Thyroid gland (tissue), 4 donors: ENCODE measurements around the gene MLLT1. TPM values are rescaled to one million over a fixed set of nuclear protein-coding genes. Genes with fewer than 3 reads are reported as not detected.

Experiments used
- DNase-seq, 2 donors: peaks; one replicate each; pipeline ENCODE4 v3.0.0-alpha.2; 2019
- H3K27ac ChIP-seq, 3 donors: fragments of 200-600 bp; sonication (generic); 1 replicate in 2 of 3; 2 replicates in 1 of 3; pipeline ENCODE4 v1.5.1; 2016 to 2019; ENCODE audit warnings: mild to moderate bottlenecking in 1 of 3, moderate library complexity in 1 of 3
- H3K27me3 ChIP-seq: fragments of 200-600 bp; sonication (generic); one replicate; pipeline ENCODE4 v1.5.1; 2019
- H3K36me3 ChIP-seq, 2 donors: fragments of 200-600 bp; sonication (generic); one replicate each; pipeline ENCODE4 v1.5.1; 2016 to 2019
- H3K4me1 ChIP-seq, 2 donors: fragments of 200-600 bp; sonication (generic); one replicate each; pipeline ENCODE4 v1.5.1; 2017 to 2019
- H3K4me3 ChIP-seq, 3 donors: fragments of 200-600 bp; sonication (generic); replicated peaks in 1 of 3; 1 replicate in 2 of 3; 2 replicates in 1 of 3; pipeline ENCODE4 v1.5.1; 2016; ENCODE audit warnings: mild to moderate bottlenecking in 1 of 3
- H3K9me3 ChIP-seq: fragments of 200-600 bp; sonication (generic); one replicate; pipeline ENCODE4 v1.5.1; 2017
- POLR2A ChIP-seq, 2 donors: fragments of 450-650 bp; IDR thresholded peaks; one replicate each; pipeline ENCODE4 v1.6.1; 2017; ENCODE audit warnings: antibody characterized with exemption in 2 of 2, mild to moderate bottlenecking in 2 of 2, moderate library complexity in 1 of 2
- WGBS, 2 donors: methylation state at CpG; one replicate each; pipeline ENCODE4 v1.1.5; 2017; 5-methylcytosine and 5-hydroxymethylcytosine counted together
- intact Hi-C: fragments of 100-400 bp; cut with DNase I; formaldehyde crosslinking; loops from one replicate; pipeline ENCODE4 v1.15.1; 2023
- total RNA-seq, 4 donors: library from RNA; depleted of rRNA; stranded (reverse); fragments of >200 nt; gene quantifications; one replicate each; pipeline ENCODE4 v1.2.3, GENCODE V29; 2016
- TF ChIP-seq, protein P1 (sequence below), 6 experiments: fragments of 200-600 bp in 3 of 6; fragments of 450-650 bp in 3 of 6; sonication (generic) in 3 of 6; IDR thresholded peaks; one replicate each; pipeline ENCODE4 v1.5.1; 2016 to 2019; ENCODE audit warnings: antibody characterized with exemption in 6 of 6, mild to moderate bottlenecking in 2 of 6, inconsistent platforms in 1 of 6, moderate library complexity in 1 of 6

Gene MLLT1
- total RNA-seq, 4 donors from 2014 or later, result 19.2 to 35.0 (median 26.7) TPM

DNA sequence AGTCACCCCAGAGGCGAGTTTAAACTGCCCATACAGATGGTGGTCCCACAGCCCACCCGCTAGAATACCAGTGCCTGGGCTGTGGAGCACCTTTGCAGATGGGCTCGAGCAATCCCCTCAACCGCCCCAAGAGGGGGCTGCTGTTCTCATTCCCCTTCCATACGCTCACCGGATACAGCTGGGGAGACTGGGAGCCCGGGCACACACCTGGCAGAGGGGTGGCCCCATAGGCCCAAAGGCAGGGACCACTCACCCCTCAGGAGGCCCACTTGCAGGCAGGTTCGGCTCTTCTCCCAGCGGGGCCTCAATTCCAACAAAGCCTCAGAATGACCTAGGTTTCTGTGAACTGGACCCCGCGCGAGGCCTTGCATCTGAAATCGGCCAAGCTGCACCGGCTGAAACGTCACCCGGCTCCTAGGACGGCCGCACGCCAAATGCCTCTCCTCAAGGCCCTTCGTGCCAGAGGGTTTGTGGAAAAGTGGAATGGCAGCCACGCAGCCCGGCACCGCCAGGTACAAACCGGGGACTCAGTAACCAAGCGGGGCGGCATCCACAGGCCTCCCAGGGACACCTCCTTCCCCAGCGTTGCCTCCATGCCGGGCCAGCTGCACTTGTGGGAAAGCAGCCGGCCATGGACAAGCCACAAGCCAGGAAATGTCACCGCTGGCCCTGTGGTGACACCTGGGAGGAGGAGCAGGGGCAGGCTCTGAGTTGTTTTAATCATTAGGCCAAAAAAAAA, 18.7 kb downstream of the MLLT1 start:
- Histone ChIP-seq H3K36me3 (peaks cover 10 to 11% of the 10 kb centered on the region in 2 donors), H3K4me1 (peaks cover 6 to 21% of the 10 kb centered on the region in 2 donors), H3K9me3 (no peaks in the 10 kb centered on the region), H3K27ac (no peak overlapping the region), H3K4me3 (no peak overlapping the region), H3K27me3 (no peaks in the 10 kb centered on the region)
- WGBS, 2 donors, result 88 to 92% methylated on average over 22 to 26 of the region's 30 CpGs
- TF ChIP-seq, protein P1, sequence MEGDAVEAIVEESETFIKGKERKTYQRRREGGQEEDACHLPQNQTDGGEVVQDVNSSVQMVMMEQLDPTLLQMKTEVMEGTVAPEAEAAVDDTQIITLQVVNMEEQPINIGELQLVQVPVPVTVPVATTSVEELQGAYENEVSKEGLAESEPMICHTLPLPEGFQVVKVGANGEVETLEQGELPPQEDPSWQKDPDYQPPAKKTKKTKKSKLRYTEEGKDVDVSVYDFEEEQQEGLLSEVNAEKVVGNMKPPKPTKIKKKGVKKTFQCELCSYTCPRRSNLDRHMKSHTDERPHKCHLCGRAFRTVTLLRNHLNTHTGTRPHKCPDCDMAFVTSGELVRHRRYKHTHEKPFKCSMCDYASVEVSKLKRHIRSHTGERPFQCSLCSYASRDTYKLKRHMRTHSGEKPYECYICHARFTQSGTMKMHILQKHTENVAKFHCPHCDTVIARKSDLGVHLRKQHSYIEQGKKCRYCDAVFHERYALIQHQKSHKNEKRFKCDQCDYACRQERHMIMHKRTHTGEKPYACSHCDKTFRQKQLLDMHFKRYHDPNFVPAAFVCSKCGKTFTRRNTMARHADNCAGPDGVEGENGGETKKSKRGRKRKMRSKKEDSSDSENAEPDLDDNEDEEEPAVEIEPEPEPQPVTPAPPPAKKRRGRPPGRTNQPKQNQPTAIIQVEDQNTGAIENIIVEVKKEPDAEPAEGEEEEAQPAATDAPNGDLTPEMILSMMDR (IDR thresholded peaks at IDR 0.05), result peak in 1 of 6 experiments; percentile 47
- TF ChIP-seq POLR2A (IDR thresholded peaks at IDR 0.05), result no peak
- intact Hi-C loops, result no loop called here
- DNase-seq, result peak in 1 of 2 donors; percentile 23

DNA sequence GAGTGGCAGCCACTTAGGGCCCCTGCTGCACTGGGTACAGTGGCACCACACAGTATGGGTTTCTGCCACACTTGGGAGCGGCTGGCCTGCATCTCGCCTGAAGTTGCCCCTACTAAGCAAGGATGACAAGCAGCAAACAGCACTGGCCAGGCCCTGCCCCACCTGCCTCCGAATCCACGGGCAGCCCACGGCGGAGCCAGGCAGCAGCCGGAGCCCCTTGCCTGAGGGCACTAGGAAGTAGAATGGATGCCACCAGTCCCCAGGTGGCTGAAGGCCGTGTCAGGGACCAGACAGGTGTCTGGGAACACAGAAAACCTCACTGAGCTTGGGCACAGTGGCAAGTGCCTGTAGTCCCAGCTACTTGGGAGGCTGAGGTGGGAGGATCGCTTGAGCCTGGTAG, 19.4 kb downstream of the MLLT1 start:
- H3K9me3 ChIP-seq, result no peaks in the 10 kb centered on the region
- no peaks in the 10 kb centered on the region for H3K27me3 ChIP-seq
- DNase-seq, result no peak
- TF ChIP-seq, protein P1 (IDR thresholded peaks at IDR 0.05), result no peak
- TF ChIP-seq POLR2A (IDR thresholded peaks at IDR 0.05), result no peak
- peaks cover 6 to 21% of the 10 kb centered on the region in 2 donors for H3K4me1 ChIP-seq
- H3K36me3 ChIP-seq, result peaks cover 10 to 11% of the 10 kb centered on the region in 2 donors
- intact Hi-C loops, result no loop called here
- 95 to 100% methylated on average over 4 to 9 of the region's 9 CpGs for WGBS, 2 donors
- peak overlapping the region in 1 of 3 donors; percentile 20 for H3K27ac ChIP-seq
- H3K4me3 ChIP-seq, result no peak overlapping the region

DNA sequence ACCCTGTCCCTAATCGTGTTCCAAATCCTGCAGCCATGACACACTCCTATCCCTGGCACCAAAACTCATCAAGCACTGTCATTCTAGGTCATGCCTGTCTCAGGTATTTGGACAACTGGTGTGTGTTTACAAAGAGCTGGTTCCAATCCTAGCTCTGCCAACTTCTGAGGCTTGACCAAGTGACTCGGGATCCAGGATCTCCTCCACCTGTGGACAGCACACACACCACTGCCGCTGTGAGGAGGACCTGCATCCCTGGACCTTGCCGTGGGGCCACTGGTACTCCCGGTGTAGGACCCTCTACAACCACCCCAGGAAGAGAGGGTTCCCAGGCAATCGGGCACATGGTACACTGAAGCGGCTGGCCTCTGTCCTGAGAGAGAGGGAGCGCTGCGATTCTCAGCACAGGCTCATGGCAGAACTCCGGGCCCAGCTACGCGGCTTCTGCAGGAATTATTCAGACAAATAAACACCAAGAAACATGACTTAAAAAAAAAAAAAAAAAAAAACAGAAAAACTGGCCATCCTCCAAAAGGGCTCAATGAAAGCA, 20.4 kb downstream of the MLLT1 start:
- Histone ChIP-seq H3K9me3 (no peaks in the 10 kb centered on the region), H3K36me3 (peaks cover 10 to 11% of the 10 kb centered on the region in 2 donors), H3K4me1 (peaks cover 12 to 25% of the 10 kb centered on the region in 2 donors), H3K27me3 (no peaks in the 10 kb centered on the region), H3K27ac (peak overlapping the region in 1 of 3 donors; percentile 20), H3K4me3 (no peak overlapping the region)
- intact Hi-C loops, result no loop called here
- peak; percentile 43 to 66 for DNase-seq
- TF ChIP-seq, protein P1 (IDR thresholded peaks at IDR 0.05), result no peak
- TF ChIP-seq POLR2A (IDR thresholded peaks at IDR 0.05), result no peak
- 59 to 68% methylated on average over 12 of the region's 12 CpGs for WGBS, 2 donors

DNA sequence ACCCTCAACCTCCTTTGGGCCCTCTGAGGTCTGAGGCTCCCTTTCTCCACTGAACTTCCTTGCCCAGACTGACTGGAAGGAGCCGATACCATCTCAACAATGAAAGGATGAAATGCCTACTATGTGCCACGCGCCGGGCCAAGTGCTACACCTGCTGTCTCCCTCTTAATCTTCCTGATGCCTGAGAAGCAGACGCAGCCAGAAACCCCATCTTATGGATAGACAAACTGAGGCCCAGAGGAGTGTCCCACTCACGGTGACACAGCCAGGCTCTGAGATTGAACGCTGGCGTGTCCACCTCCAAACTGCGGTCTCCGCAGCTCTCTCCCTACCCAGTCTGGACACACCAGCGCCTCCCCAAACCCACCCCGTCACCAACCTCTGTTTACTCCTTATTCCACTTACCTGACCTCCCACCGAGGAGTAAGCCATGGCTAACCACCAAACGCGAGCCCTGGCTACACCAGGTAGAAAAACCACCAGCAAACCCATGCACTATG, 20.9 kb downstream of the MLLT1 start:
- H3K27ac ChIP-seq, result no peak overlapping the region
- peaks cover 16 to 30% of the 10 kb centered on the region in 2 donors for H3K4me1 ChIP-seq

More for the DNA sequence above, 20.9 kb downstream of the MLLT1 start:
- H3K27me3 ChIP-seq, result no peaks in the 10 kb centered on the region
- intact Hi-C loops, result no loop called here
- 93 to 96% methylated on average over 15 of the region's 15 CpGs for WGBS, 2 donors
- H3K9me3 ChIP-seq, result no peaks in the 10 kb centered on the region
- no peak overlapping the region for H3K4me3 ChIP-seq
- TF ChIP-seq, protein P1 (IDR thresholded peaks at IDR 0.05), result no peak
- no peak for TF ChIP-seq POLR2A (IDR thresholded peaks at IDR 0.05)
- no peak for DNase-seq
- peaks cover 10 to 11% of the 10 kb centered on the region in 2 donors for H3K36me3 ChIP-seq
